B cell (primary cell): Measurements from ENCODE around the gene IL1RAPL1. TPM values are rescaled to one million over a fixed set of nuclear protein-coding genes. Genes with fewer than 3 reads are reported as not detected.

ENCODE experiments used
- ATAC-seq: fragments of 200-7000 bp; cut with Tn5 transposase; one replicate; pipeline ENCODE4 v1.10.0; 2021; ENCODE audit warnings: low read depth, mild to moderate bottlenecking, moderate number of reproducible peaks, moderate library complexity
- CTCF ChIA-PET: fragments of 350-600 bp; sonication (Branson Sonifier 250); formaldehyde crosslinking; loops from one replicate; lab custom pipeline; 2021; ENCODE audit warnings: antibody characterized with exemption, inconsistent platforms; lab: Charles Lee
- POLR2A ChIA-PET: fragments of 350-600 bp; sonication (Branson Sonifier 250); formaldehyde crosslinking; loops from one replicate; lab custom pipeline; 2021; ENCODE audit warnings: antibody characterized with exemption; lab: Charles Lee
- DNase-seq: peaks from one replicate; pipeline ENCODE4 v3.0.0; 2013
- H2AFZ ChIP-seq: 2 replicates; pipeline ENCODE4 v1.6.1; 2012; ENCODE audit warnings: mild to moderate bottlenecking, low read depth, low read length; ENCODE audit not compliant: insufficient read depth, poor library complexity, severe bottlenecking
- H3K27ac ChIP-seq, 2 donors: 1 replicate in 1 of 2; 2 replicates in 1 of 2; pipeline ENCODE4 v1.5.1; 2012 to 2013; ENCODE audit warnings: low read length in 2 of 2, mild to moderate bottlenecking in 2 of 2, moderate library complexity in 1 of 2
- H3K27me3 ChIP-seq, 4 experiments: fragments of 200-600 bp in 1 of 4; sonication (generic) in 1 of 4; replicated peaks in 1 of 4; 1 replicate in 2 of 4; 2 replicates in 2 of 4; pipeline versions ENCODE4 v1.6.1 to v1.7.0; 2013 to 2016; ENCODE audit warnings: low read length in 3 of 4, mild to moderate bottlenecking in 2 of 4, mixed read lengths in 1 of 4, moderate library complexity in 1 of 4; ENCODE audit not compliant: insufficient read depth in 4 of 4, control insufficient read depth in 3 of 4; ENCODE audit errors: control extremely low read depth in 1 of 4
- H3K36me3 ChIP-seq, 2 experiments: replicated peaks in 1 of 2; 1 replicate in 1 of 2; 2 replicates in 1 of 2; pipeline versions ENCODE4 v1.6.1 to v1.7.1; 2013; ENCODE audit warnings: low read length in 1 of 2; ENCODE audit not compliant: insufficient read depth in 2 of 2, control insufficient read depth in 1 of 2; ENCODE audit errors: control extremely low read depth in 1 of 2, extremely low read depth in 1 of 2
- H3K4me1 ChIP-seq, 2 donors: fragments of 200-600 bp in 1 of 2; sonication (generic) in 1 of 2; 1 replicate in 1 of 2; 2 replicates in 1 of 2; pipeline versions ENCODE4 v1.5.1 to v1.6.1; 2013 to 2017; ENCODE audit warnings: low read length in 2 of 2; ENCODE audit not compliant: control insufficient read depth in 2 of 2, insufficient read depth in 2 of 2
- H3K4me2 ChIP-seq: replicated peaks from 2 replicates; pipeline ENCODE3; 2012; ENCODE audit warnings: mild to moderate bottlenecking, low read depth, low read length; ENCODE audit not compliant: poor library complexity, severe bottlenecking
- H3K4me3 ChIP-seq, 5 experiments: fragments of 200-600 bp in 1 of 5; sonication (generic) in 1 of 5; 1 replicate in 3 of 5; 2 replicates in 2 of 5; pipeline versions ENCODE4 v1.5.1 to v1.7.0; 2011 to 2016; ENCODE audit warnings: low read length in 4 of 5, mild to moderate bottlenecking in 4 of 5, low read depth in 2 of 5, control low read depth in 1 of 5, moderate library complexity in 1 of 5; ENCODE audit not compliant: insufficient read depth in 1 of 5; ENCODE audit errors: control extremely low read depth in 1 of 5, extremely low read depth in 1 of 5
- H3K79me2 ChIP-seq: fragments of 200-600 bp; sonication (generic); one replicate; pipeline ENCODE4 v1.6.0; 2016; ENCODE audit warnings: low read length; ENCODE audit not compliant: control insufficient read depth, insufficient read depth
- H3K9ac ChIP-seq: fragments of 200-600 bp; sonication (generic); 2 replicates; pipeline ENCODE4 v1.6.1; 2017; ENCODE audit warnings: mild to moderate bottlenecking, low read length, moderate library complexity
- H3K9me3 ChIP-seq, 3 donors: one replicate each; pipeline versions ENCODE4 v1.6.1 to v1.7.1; 2013; ENCODE audit warnings: low read length in 2 of 3; ENCODE audit not compliant: control insufficient read depth in 2 of 3, insufficient read depth in 1 of 3; ENCODE audit errors: control extremely low read depth in 1 of 3
- H4K20me1 ChIP-seq: 2 replicates; pipeline ENCODE4 v1.6.0; 2012; ENCODE audit warnings: mild to moderate bottlenecking, low read length; ENCODE audit not compliant: insufficient read depth, control insufficient read depth, poor library complexity, severe bottlenecking
- H3K27ac Mint-ChIP-seq: one replicate; pipeline ENCODE4 v1.8.0; 2021; ENCODE audit warnings: mixed read lengths
- H3K27me3 Mint-ChIP-seq: one replicate; pipeline ENCODE4 v1.8.0; 2021; ENCODE audit warnings: mixed read lengths
- H3K4me1 Mint-ChIP-seq: one replicate; pipeline ENCODE4 v1.8.0; 2021; ENCODE audit warnings: mixed read lengths
- H3K4me3 Mint-ChIP-seq: one replicate; pipeline ENCODE4 v1.8.0; 2021; ENCODE audit warnings: mixed read lengths
- H3K9me3 Mint-ChIP-seq: one replicate; pipeline ENCODE4 v1.8.0; 2022; ENCODE audit warnings: mixed read lengths; ENCODE audit not compliant: insufficient read depth
- EZH2 ChIP-seq: IDR thresholded peaks from 2 replicates; pipeline ENCODE4 v1.6.1; 2012; ENCODE audit warnings: borderline replicate concordance, low read depth, mild to moderate bottlenecking, moderate library complexity, low read length; ENCODE audit not compliant: insufficient read depth, poor library complexity, severe bottlenecking
- WGBS: methylation state at CpG from one replicate; pipeline ENCODE4 v1.1.5; 2013; ENCODE audit warnings: missing lambda C conversion rate; ENCODE audit not compliant: insufficient coverage; 5-methylcytosine and 5-hydroxymethylcytosine counted together
- intact Hi-C: fragments of 100-400 bp; cut with micrococcal nuclease; formaldehyde crosslinking; loops from one replicate; pipeline ENCODE4 v1.10.0; 2022
- polyA plus RNA-seq: library from polyadenylated mRNA; depleted of rRNA; stranded (reverse); fragments of >200 nt; gene quantifications from 2 replicates; pipeline ENCODE4 v1.2.3, GENCODE V29; 2012
- total RNA-seq, 2 donors: library from RNA; stranded (reverse); fragments of 120-200 nt in 1 of 2; gene quantifications; 1 replicate in 1 of 2; 2 replicates in 1 of 2; pipeline versions ENCODE4 v1.2.3 to v1.2.4, GENCODE V29; 2013 to 2022
- TF ChIP-seq, protein P1 (sequence below): fragments of 200-600 bp; IDR thresholded peaks from one replicate; pipeline ENCODE4 v1.8.0; 2022; ENCODE audit warnings: antibody characterized with exemption, mild to moderate bottlenecking

Gene IL1RAPL1
- total and polyA plus RNA-seq, 2 donors (not counting 1 experiment from before 2014, with no cell fraction given) = not detected

DNA sequence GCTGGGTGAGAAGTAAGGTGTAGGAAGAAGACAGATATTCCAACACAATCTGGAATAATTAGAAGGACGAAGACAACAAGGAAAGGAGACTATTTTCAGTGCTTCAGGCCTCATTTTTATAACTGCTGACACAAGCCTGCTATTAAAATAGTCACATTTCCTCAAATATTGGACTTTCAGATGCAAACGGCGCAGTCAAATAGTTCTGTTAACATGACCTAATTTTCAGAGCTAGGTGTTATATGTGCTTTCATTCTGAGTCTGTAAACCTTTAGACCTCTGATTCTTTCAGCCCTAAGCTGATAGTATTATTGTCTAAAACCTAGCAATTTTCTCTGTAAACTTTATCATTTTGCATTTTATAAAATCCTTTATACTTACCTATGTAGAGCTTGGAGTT is 261.5 kb downstream of the IL1RAPL1 start:
- Mint-ChIP-seq H3K4me1 (no peaks in the 10 kb centered on the region), H3K9me3 (peaks cover under 1% of the 10 kb centered on the region), H3K4me3 (no peak overlapping the region), H3K27me3 (no peaks in the 10 kb centered on the region), H3K27ac (no peak overlapping the region)
- no peaks in the 10 kb centered on the region for H3K79me2 ChIP-seq
- ChIA-PET POLR2A (no interaction called here), CTCF (no interaction called here)
- no peaks in the 10 kb centered on the region for H3K36me3 ChIP-seq
- H4K20me1 ChIP-seq = no peaks in the 10 kb centered on the region
- H3K9ac ChIP-seq = no peak overlapping the region
- intact Hi-C loops = no loop called here
- no peaks in the 10 kb centered on the region for H3K9me3 ChIP-seq
- no CpG with 5 or more reads among the region's 3 CpGs for WGBS
- H2AFZ ChIP-seq = no peak overlapping the region
- no peak for DNase-seq
- no peak overlapping the region for H3K4me3 ChIP-seq
- ATAC-seq = no peak
- TF ChIP-seq, protein P1, sequence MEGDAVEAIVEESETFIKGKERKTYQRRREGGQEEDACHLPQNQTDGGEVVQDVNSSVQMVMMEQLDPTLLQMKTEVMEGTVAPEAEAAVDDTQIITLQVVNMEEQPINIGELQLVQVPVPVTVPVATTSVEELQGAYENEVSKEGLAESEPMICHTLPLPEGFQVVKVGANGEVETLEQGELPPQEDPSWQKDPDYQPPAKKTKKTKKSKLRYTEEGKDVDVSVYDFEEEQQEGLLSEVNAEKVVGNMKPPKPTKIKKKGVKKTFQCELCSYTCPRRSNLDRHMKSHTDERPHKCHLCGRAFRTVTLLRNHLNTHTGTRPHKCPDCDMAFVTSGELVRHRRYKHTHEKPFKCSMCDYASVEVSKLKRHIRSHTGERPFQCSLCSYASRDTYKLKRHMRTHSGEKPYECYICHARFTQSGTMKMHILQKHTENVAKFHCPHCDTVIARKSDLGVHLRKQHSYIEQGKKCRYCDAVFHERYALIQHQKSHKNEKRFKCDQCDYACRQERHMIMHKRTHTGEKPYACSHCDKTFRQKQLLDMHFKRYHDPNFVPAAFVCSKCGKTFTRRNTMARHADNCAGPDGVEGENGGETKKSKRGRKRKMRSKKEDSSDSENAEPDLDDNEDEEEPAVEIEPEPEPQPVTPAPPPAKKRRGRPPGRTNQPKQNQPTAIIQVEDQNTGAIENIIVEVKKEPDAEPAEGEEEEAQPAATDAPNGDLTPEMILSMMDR = no peak
- no peak for TF ChIP-seq EZH2
- no peaks in the 10 kb centered on the region for H3K4me1 ChIP-seq
- H3K27ac ChIP-seq = no peak overlapping the region
- no peaks in the 10 kb centered on the region for H3K27me3 ChIP-seq
- H3K4me2 ChIP-seq = no peak overlapping the region

DNA sequence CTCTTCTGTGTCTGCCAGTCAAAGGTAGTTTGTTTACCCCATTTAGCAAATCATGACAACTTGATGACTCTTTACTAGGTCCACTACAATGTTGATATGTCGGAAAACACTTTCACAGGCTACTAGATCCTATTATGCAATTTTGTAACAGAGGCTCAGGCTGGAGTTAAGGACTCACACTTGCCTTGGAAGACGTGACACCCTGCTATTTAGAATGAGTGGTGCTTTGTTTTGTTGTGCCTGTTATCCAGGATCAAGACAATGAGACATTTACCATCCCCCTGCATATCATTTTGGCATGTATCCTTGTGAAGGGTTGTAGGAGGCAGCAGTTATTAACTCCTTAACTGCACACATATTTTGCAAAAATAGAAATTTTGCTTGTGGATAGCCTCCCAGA is 263.7 kb downstream of the IL1RAPL1 start:
- Histone ChIP-seq H3K27me3 (no peaks in the 10 kb centered on the region), H4K20me1 (no peaks in the 10 kb centered on the region), H3K4me1 (no peaks in the 10 kb centered on the region), H3K4me3 (no peak overlapping the region), H3K27ac (no peak overlapping the region), H3K9ac (no peak overlapping the region), H3K9me3 (no peaks in the 10 kb centered on the region), H3K79me2 (no peaks in the 10 kb centered on the region), H2AFZ (no peak overlapping the region), H3K4me2 (no peak overlapping the region), H3K36me3 (no peaks in the 10 kb centered on the region)
- Mint-ChIP-seq H3K27ac (no peak overlapping the region), H3K9me3 (peaks cover 6% of the 10 kb centered on the region), H3K4me1 (no peaks in the 10 kb centered on the region), H3K27me3 (no peaks in the 10 kb centered on the region), H3K4me3 (no peak overlapping the region)
- ATAC-seq (no peak), DNase-seq (no peak)
- WGBS = no CpG with 5 or more reads among the region's 2 CpGs
- ChIA-PET CTCF (no interaction called here), POLR2A (no interaction called here)
- intact Hi-C loops = no loop called here
- no peak for TF ChIP-seq EZH2
- TF ChIP-seq, protein P1 = no peak
